Central memory CD4-positive, alpha-beta T cell (primary cell): ENCODE results near the gene NCF2.

Experiments
- DNase-seq: peaks from one replicate; pipeline ENCODE4 v3.0.0; 2022

Gene NCF2

DNA sequence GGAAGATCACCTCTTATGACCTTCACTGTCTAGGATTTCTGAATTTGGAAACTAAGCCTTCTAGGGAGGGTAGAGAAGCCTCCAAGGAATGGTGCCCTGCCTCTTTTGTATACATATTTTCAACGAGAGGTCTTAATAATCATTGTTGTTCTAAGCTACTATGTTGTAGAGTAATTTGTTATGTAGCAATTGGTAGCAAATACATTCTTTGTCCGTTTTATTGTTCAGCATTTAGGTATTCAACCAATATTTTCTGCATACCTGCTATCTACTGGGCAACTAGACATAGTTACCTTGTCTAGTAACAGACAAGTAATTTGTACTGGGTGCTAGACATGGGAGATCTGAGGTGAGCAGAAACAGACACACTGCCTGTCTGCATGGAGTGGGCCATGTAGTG lies 20.8 kb upstream of the NCF2 start:
- DNase-seq = no peak

DNA sequence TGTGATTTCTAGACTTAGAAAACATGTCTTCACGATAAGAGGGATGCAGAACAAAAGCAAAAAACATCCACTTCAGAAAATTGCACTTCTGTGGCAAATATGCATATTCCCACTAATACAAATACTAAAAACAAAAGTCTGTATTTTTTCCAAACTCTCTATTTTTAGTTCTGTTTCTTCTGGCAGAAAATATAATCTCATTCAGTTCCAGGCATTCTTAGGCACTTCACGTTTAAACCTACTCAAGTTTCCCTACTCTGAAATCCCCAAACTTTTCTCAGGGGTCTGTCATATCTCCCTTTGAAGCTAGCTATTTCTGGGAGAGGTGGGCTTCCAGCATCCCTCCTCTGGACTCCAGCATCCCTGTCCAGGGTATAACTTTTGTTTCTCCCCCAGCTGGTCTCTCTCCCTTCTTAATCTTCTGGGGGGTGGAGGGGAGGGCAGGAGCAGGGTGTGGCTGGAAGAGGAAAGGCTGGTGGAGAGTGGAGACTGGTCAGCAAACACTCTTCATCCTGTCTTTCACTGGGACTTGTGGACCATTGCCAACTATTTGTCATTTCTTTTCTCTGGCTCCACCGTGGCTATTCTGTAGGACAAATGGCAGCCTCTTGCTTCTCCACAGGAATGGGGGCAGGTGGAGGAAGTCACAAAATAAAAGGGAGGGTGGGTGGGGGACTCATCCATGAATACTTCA lies 19.6 kb upstream of the NCF2 start:
- no peak for DNase-seq

DNA sequence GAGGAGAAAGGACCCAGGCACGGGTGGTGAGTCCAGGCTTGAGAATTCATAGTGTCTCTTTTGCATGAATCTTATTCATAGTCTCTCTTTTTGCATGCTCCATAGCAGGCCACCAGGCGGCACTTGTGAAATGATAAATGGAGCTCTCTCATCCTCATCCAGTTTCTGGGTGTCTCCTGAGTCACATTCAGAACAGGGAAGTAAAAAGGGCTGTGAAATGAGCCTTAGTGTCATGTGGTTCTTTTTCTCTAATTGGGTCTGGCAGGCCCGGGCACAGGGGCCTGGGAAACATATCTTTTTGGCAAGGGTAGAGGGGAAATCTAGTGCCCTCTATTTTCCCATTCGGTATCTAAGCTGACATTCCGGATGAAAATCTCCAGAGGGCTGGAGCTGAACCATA lies 19.1 kb upstream of the NCF2 start:
- DNase-seq = no peak

DNA sequence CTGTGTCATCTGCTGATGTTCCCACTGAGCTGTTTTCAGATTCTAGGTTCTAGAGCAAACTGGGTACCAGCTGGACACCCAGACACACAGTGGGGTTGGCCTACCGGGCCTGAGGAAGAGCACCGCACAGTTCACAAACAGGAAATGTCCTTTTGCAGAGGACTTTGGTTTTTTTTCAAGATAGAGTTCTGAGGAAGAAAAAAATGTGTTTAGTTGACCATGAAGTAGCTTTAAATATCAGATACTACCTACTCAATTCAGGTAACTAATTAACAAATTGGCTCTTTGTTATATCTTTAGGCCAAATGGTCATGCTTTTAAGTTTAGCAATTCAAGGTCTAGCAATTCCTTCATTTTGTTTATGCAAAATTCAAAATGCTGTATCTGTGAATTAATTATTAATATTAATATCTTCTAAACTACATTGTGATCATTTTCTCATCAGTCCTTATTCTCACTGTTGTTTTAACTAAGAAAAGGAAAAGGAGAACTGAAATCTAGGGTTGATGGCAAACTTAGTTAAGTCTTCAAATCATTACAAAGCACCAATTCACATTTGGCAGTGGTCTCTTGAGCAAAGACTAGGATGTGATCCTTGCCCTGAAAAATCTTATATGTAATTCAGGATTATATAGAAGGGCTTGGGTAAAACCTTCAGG lies 17.2 kb upstream of the NCF2 start:
- no peak for DNase-seq

DNA sequence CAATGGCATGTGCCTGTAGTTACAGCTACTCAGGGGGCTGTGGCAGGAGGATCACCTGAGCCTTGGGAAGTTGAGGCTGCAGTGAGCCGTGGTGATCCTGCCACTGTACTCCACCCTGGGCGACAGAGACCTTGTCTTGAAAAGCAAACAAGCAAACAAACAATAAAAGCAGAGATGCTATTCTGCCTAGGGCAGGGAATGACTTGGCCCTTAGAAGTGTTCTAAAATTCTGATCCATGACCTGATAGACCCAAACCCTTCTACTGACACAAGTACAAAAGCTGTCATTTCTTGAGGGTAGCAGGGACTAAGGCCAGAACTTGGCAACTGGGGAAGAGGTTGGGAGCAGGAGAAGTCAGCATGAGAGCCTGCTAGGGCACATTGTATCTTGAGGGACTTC lies 15.6 kb upstream of the NCF2 start:
- DNase-seq = no peak

DNA sequence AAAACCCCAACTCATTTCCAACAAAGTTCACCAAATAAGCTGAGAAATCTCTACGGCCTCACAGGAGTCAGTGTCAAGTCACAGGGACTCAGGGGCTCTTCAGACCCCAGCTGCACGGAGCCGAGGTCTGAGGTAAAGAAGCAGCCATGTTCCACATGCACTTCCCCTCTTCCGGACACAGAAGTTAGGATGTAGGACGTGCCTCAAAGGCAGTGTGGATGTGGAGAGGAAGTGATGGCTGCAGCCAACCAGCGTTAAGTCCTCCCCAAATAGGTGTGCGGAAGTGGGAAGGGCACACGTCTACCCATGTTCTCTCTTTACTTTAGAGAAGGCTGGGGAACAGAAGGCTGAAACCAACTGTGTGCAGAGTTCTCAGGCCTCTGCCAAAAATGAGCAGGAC lies 14.6 kb upstream of the NCF2 start:
- DNase-seq = no peak

DNA sequence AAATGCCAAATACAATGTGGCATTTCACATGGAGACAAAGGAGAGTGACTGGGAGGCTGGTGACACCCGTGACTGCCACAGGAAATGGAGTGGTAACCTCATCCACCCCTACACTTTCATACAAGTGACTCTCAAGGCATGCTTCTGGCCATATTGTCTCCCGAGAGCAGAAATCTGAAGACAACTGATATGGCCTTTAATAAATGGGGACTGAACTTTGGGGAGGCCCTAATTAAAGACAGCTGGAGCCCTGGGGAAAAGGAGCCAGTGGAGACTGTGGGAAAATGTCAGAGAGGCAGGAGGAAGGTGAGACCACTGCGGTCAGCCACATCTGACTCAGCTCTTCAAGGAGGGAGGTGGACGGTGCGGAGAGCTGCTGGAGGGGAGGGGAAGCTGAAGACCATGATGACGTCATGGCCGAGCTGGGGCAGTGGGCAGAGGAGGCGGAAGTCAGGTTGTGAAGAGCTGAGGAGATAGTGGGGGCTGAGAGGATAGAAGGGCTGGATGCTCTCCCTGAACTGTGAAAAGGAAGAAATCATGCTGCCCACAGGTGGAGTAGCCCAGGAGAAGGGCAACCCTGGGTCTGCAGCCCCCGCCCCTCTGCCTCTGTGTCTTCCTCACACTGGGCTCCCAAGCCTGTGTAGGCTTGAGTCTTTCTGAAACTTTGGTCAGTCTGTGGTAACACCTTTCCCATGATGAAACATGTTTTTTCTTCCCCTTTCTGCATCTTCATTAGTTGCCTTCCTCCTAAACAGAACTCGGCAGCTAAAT lies 14.0 kb upstream of the NCF2 start:
- DNase-seq = no peak

DNA sequence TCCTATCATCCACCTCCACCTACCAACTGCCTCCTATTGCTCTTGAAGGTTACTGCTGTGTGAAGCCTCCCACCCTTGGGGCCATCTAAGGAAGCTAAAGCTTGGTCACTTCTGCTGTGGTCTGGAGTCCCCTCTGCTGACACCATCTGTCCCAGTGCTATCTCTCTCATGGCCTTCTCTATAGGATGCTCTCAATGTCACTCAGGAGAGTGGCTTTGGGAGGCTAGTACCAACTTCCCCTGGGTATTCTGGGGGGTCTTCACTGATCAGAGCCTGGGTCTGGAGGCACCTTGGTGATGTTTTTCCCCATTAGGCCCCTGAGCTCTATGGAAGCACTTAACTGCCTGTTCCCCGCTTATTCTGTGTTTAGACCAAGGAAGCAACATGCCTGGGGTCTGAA lies 12.3 kb upstream of the NCF2 start:
- DNase-seq = no peak

DNA sequence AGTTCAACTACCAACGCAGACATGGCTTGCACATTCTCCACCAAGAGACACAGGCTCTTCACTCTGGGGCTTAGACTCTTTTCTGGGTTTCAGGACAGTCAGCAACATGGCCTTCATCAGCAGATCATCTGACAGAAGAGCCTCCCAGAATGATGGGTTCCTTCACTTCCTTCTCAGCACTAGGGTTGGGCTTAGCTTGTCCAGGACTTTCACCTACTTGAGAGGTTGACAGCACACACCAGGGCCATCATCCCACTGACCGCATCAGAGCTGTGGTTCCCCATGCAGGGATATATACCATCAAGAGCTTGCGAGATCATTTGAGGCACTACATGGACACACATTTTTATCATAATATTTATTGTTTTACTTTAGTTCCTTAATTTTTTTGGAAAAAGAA lies 10.4 kb upstream of the NCF2 start:
- DNase-seq = no peak

DNA sequence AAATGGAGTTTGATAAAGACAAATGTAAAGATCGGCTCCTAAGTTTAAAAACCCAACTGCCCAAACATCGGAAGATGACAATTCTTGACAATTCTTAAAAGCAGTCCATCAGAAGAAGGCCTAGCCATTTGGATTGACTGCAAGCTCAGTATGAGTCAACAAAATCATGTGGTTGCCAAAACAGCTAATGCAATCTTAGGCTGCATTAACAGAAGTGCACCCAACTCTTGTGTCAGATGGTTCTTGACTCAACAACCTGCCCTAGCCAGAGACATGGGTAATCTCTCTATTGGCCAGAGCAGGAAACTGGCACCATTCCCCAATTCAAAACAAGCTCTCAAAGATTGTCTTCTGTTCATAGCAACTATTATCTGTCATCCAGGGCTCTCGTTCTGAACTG lies 9.9 kb upstream of the NCF2 start:
- no peak for DNase-seq

DNA sequence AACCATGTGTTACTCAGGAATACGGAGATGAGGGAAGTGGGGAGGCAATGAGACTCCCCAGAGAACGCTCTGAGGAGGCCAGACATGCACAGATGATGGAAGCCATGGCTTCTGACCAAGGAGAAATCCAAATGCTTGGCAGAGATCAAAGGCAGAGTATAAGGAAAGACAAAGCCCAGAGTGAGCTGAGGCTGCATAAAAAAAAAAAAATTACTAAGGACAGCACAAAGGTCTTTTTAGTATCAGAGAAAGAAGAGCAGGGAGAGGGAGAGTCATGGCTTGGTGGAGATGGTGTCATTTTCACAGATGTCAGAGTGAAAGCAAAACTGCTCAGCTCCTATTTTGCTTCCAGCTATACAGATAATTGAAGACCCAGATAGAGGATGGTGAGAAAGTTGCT lies 8.1 kb upstream of the NCF2 start:
- DNase-seq = no peak

DNA sequence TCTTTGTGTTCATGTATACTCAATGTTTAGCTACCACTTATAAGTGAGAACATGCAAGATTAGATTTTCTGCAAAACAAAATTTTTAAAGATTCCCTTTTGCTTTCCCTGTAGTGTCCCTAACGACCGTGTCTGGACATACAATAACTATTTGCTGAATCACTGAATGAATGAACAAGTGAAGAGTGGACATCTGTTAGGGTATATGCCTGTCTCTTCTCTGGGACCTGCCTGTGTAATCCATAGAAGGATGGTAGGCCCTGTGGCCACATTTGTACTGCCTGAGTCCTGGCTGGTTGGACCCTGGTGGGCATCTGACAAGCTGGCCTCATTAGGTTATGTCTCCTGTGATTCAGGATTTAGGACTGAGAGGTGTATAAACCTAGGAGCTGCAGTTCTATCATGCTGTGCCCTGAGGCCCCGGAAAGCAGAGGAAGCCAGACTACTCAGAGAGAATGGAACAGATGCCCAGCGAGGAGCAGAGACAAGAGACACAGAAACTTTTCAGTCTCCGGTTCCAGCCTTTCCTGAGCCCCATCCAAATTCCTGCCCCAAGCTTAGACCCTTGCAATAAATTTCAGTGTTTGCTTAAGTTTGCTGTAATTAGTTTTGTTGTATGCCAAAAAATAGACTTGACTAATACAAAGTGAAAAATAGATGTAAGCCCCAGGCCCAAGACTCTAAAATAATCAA lies 7.5 kb upstream of the NCF2 start:
- DNase-seq = no peak

DNA sequence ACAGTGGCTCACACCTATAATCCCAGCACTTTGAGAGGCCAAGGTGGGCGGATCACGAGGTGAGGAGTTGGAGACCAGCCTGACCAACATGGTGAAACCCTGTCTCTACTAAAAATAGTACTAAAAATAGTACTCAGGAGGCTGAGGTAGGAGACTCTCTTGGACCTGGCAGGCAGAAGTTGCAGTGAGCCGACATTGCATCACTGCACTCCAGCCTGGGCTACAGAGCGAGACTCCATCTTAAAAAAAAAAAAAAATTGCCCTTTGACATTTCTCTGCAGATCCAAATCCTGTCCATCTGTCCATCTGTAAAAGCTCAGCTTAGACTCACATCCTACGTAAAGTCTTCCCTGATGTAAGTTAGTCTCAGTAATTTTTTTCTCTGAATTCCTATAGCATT lies 6.2 kb upstream of the NCF2 start:
- no peak for DNase-seq

DNA sequence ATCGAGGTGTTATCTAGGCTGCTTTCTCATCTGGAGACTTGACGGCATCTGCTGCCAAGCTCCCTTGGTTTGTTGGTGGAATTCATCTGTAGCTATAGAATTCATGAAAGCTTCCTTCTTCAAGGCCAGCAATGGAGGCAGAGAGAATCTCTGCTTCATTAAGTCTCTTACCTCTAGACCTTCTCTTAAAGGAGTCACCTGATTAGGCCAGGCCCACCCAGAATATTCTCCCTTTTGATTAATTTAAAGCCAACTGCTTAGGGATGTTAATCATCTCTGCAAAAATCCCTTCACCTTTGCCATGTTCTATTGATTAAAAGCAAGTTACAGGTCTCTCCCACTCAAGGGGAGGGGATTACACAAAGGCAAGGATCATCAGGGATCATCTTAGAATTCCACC lies 5.3 kb upstream of the NCF2 start:
- DNase-seq = no peak

DNA sequence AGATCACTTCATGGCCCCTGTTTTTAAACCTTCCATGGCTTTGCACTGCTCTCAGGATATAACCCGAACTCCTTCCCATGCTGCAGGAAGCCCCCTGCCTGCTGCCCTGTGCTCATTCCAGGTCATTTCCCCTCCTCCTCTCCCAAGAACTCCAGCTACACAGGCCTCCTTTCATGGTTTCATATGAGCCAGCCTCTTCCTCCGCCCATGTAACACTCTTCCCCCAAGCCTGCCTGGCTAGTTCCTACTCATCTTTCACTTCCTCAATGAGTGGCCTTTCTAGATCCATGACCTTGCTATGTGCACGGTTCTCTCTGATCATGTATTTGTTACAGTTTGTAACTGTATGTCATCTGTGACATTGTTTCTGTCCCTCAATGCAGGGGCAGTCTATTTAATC lies 3.1 kb upstream of the NCF2 start:
- no peak for DNase-seq

DNA sequence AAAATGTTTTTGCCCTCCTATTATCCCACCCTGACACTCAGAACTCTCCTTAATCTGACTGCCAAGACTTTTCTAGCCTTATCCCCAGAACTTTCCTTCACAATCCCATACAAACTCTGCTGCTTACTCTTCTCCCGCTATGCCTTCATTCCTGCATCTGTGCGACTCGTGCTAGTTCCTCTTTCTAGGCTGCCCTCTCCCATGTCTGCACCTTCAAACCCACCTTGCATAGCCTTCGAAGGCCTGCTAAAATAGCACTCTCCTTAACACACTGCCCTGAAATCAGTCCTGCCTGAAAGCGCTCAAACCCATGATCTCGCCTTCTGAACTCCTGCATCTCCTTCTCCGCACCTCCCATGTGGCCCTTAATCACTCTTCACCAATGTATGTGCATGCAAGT lies 2.5 kb upstream of the NCF2 start:
- DNase-seq = no peak

DNA sequence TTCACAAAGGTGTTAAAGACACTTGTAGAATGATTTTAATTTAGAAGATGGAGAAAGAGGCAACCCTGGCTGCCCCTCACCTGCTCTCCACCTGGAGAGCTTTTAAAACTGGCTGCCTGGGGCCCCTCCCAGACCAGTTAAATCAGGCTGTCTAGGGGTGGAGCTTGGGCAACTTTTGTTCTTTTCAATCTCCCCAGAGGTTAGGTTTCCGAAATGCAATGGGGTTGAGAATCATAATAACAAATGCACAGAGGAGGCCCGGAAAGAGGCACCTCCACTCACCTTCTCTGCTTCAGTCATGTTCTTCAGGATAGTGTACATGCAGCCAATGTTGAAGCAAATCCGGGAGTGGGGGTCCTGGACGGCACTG lies 400 bp downstream of the NCF2 start:
- no peak for DNase-seq

DNA sequence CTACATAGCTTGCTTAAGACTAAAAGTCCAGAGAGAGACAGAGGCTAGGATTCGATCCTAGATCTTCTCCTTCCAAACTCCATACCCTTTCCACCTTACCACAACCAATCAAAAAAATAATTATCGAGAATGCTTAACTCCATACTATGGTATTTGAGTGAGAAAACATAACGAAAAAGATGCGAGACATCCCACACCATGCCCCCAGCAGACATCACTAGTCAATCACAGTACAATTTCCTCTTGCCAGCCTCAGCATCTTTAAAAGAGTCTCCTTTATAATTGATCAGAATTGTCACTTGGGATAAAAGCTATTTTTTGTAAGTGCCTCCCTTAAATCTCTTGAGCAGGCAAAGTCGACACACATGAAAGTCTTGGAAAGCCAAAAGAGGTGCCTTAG lies 875 bp downstream of the NCF2 start:
- DNase-seq = no peak

DNA sequence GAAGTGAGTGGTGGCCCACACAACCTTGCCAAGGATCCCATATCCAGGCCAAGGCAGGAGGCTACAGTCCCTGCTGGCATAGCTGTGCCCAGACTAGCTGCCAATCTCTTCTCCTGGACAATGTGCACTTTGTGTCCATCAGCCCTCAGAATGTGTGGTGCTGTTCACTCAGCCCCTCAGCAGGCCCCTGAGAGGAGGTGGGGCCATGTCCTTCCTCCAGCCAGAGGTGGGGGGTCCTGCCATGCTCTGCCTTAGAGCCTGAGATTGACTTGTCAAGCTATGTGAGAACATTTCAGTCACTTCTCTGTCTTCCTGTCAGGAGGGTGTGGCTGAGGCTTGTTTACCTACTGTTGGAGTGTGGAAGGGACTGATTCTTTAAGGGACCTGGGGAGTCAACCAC lies 1.4 kb downstream of the NCF2 start:
- DNase-seq = no peak

DNA sequence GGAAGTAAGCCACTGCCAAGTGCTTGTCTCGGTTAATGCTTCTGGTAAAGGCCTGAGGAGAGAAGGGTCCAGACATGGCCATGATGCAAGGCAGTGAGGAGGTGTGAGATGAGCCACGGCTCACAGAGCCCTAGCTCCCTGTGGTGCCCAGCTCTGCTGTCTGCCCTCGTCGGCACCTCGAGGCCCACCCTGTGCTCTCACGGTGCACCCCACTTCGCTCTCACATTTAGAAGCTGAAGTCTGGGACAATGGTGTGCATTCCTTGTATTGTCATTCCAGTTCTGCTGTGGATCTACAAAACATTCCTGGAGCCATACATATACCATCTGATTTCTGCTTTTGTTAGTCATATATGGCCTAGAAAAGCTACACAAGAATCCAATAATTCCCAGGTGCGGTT lies 3.3 kb downstream of the NCF2 start:
- no peak for DNase-seq

DNA sequence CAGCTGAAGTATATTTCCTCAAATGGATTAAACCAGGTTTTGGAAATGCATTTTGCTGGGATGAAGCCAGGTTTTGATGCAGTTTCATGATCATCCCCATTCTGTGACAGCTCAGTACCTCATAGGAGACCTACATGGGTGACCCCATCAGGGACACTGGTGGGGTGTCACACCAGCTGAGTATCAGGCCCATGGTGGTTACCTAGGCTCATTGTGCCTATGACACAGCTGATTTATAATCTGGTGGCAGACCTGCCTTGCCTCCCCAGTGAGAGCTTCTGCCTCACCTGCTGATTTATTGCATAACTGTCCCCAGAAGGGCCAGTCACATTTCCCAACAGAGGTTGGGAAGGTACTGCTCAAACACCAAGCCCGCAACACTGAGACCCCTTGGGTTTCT lies 3.8 kb downstream of the NCF2 start:
- DNase-seq = no peak

DNA sequence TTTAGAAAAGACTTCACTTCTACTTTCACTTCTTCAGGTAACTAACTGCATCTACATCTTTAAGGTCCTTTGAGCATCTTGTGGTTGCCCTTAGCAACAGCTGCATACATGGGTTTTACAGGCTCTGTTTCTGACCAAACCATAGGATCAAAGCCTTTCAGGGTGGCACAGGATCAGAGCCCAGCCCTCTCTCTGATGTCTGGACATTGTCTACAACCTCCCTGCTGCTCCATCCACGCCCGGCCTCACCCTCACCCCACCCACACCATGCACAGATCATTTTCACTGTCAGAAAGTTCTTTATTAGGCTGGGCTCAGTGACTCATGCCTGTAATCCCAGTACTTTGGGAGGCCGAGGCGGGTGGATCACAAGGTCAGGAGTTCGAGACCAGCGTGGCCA lies 5.2 kb downstream of the NCF2 start:
- no peak for DNase-seq

DNA sequence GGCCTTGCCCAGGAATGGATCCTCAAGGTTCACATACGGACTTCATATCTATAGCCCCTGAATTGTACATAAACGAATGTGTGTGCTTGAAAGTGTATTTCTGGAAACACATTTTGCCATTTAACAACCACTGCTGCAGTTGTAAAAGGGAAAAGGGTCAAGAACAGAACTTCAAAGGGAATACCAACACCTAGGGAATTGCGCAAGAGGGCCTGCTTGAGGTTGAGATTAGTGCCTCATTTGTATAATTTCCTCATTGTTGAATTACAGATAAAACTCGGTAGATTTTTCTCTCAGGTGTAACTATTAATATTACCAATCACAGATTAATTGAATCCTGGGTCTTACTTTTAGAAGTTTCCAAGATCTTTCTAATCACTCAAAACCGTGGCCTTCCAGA lies 6.1 kb downstream of the NCF2 start:
- DNase-seq = no peak

DNA sequence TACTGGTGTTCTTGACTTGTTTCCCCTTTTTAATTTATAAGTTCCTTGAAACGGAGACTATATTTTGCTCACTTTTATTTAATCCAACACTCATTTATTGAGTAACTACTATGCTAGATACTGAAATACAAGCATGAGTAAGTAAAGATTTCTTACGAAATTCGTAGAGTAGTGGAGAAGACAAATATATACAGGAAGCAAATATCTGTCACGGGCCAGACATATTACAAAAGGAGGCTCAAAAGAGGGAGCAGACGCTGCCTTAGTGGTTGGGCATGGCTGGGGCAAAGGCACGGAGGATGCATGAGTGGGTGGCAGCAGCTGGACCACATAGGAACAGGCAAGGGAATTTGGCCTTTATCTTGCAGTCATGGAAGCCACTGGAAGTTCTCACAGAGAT lies 6.8 kb downstream of the NCF2 start:
- no peak for DNase-seq
